Measurements from ENCODE around the gene LRRC51.

DNA sequence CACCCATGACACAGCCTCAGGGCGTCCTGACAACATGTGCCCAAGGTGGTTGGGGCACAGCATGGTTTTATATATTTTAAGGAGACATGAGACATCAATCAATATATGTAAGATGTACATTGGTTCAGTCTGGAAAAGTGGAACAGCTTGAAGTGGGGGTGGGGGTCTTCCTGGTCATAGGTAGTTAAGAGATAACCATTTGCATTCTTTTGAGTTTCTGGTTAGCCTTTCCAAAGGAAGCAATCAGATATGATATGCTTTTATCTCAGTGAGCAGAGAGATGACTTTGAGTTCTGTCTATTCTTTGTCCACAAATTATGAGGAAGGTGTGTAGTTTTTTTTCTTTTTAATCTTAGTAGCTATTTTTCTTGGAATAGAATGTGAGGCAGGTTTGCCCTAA is 42.0 kb downstream of the LRRC51 start:
- TF ChIP-seq, protein P1, sequence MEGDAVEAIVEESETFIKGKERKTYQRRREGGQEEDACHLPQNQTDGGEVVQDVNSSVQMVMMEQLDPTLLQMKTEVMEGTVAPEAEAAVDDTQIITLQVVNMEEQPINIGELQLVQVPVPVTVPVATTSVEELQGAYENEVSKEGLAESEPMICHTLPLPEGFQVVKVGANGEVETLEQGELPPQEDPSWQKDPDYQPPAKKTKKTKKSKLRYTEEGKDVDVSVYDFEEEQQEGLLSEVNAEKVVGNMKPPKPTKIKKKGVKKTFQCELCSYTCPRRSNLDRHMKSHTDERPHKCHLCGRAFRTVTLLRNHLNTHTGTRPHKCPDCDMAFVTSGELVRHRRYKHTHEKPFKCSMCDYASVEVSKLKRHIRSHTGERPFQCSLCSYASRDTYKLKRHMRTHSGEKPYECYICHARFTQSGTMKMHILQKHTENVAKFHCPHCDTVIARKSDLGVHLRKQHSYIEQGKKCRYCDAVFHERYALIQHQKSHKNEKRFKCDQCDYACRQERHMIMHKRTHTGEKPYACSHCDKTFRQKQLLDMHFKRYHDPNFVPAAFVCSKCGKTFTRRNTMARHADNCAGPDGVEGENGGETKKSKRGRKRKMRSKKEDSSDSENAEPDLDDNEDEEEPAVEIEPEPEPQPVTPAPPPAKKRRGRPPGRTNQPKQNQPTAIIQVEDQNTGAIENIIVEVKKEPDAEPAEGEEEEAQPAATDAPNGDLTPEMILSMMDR (IDR thresholded peaks at IDR 0.05): no peak
- TF ChIP-seq ZFX (IDR thresholded peaks at IDR 0.05; ENCODE audit: borderline replicate concordance): no peak
